ENCODE data around the gene C1QTNF9B.

C1QTNF9B gene

DNA sequence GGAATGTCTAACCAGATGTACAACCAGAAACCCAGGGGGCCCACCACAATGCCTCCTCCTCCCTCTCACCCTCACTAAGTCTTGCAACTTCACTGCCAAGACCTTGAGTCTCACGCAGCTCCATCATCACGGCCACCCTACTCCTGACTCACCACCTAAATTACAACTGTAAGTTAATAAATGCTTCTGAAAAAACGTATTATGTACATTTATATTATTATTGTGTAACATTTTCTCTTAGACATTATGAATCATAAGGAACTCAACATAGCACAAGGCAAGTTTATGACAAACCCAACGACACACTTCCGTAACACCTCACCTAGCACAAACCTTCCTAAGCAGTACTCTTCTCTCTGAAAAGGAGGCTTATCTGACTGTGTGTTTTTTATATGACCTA, 28.8 kb downstream of the C1QTNF9B start:
- H3K4me3 ChIP-seq (ENCODE audit: low read length) = no peak overlapping the region
- H3K4me1 ChIP-seq (ENCODE audit: control insufficient read depth, low read depth, low read length) = no peaks in the 10 kb centered on the region
- no peak overlapping the region for H3K27ac ChIP-seq (ENCODE audit: low read length)
- no peaks in the 10 kb centered on the region for H3K9me3 ChIP-seq (ENCODE audit: control insufficient read depth, low read depth, low read length)
- H3K27me3 ChIP-seq (ENCODE audit: control insufficient read depth, insufficient read depth, low read length) = no peaks in the 10 kb centered on the region
- no peak overlapping the region for H3K9ac ChIP-seq (ENCODE audit: low read length)
- peaks cover 4% of the 10 kb centered on the region for H3K36me3 ChIP-seq (ENCODE audit: control insufficient read depth, low read depth, low read length)

DNA sequence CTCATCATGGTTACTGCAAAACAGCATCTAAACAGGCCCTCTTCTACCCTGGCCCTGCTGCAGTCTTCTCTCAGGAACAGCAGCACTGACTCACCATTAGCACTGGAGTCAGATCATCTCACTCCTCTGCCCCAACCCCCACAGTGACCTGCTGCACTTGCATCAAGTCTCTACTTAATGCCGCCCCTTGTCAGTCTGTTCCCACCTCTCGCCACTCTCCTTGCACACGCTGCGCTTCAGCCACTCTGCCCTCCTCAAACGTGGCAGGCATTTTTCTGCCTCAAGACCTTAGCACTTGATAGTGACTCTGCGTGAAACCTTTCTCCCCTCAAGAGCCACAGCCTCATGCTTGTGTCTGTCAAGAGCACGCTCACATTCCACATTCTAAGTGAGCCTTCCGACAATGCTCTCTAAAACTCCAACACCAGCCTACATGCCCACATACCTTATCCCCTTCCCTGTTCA, 30.2 kb downstream of the C1QTNF9B start:
- peaks cover 4% of the 10 kb centered on the region for H3K36me3 ChIP-seq (ENCODE audit: control insufficient read depth, low read depth, low read length)
- H3K4me3 ChIP-seq (ENCODE audit: low read length) = no peak overlapping the region
- no peak overlapping the region for H3K9ac ChIP-seq (ENCODE audit: low read length)
- no peaks in the 10 kb centered on the region for H3K27me3 ChIP-seq (ENCODE audit: control insufficient read depth, insufficient read depth, low read length)
- H3K9me3 ChIP-seq (ENCODE audit: control insufficient read depth, low read depth, low read length) = no peaks in the 10 kb centered on the region
- H3K27ac ChIP-seq (ENCODE audit: low read length) = no peak overlapping the region
- no peaks in the 10 kb centered on the region for H3K4me1 ChIP-seq (ENCODE audit: control insufficient read depth, low read depth, low read length)

DNA sequence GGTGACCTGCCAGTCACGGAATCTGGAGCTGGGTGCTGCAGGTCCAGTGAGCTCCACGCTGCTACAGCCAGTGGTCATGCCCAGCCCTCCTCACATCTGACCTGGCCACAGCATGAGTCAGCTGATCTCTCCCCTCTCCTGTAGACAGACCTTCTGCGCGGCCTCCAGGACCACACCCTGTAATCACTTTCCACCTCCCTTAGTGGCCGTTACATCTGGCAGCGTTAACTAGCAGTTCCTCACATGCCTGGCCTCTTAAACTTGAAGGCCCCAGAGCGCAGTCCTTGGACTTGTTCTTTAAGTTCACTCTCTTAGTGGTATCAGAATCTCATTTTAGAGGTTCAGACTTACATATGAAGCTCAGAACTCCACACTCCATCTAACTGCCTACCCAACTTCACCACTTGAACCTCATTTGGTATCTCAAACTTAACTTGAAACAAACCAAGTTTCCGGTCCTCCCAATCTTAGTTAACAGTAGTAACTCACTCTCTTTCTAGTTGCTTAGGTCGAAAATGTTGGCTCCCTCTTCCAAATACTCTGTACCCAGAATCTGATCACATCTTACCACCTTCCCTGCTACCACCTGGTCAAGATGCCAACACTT, 30.8 kb downstream of the C1QTNF9B start:
- H3K9me3 ChIP-seq (ENCODE audit: control insufficient read depth, low read depth, low read length) = no peaks in the 10 kb centered on the region
- no peak overlapping the region for H3K27ac ChIP-seq (ENCODE audit: low read length)
- no peak overlapping the region for H3K4me3 ChIP-seq (ENCODE audit: low read length)
- H3K4me1 ChIP-seq (ENCODE audit: control insufficient read depth, low read depth, low read length) = no peaks in the 10 kb centered on the region
- no peaks in the 10 kb centered on the region for H3K27me3 ChIP-seq (ENCODE audit: control insufficient read depth, insufficient read depth, low read length)
- peaks cover 9% of the 10 kb centered on the region for H3K36me3 ChIP-seq (ENCODE audit: control insufficient read depth, low read depth, low read length)
- no peak overlapping the region for H3K9ac ChIP-seq (ENCODE audit: low read length)

DNA sequence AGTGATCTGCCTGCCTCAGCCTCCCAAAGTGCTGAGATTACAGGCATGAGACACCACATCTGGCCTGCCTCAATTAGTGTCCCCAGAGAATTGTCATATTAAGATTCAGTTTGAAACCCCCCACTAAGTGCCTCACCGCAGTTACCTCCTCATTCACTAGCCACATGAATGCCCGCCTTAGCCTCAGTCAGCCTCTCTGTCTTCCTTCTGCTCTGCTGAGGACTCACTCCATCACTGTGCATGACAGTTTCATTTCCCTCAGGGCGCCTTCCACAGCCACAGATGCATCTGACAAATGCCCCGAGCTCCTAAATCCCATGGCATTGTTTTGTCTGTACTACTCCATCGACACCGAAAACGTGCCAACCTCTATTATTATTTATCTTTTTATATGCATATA, 31.4 kb downstream of the C1QTNF9B start:
- Histone ChIP-seq H3K4me1 (ENCODE audit: control insufficient read depth, low read depth, low read length) (no peaks in the 10 kb centered on the region), H3K9ac (ENCODE audit: low read length) (no peak overlapping the region), H3K27ac (ENCODE audit: low read length) (no peak overlapping the region), H3K36me3 (ENCODE audit: control insufficient read depth, low read depth, low read length) (peaks cover 11% of the 10 kb centered on the region), H3K27me3 (ENCODE audit: control insufficient read depth, insufficient read depth, low read length) (no peaks in the 10 kb centered on the region), H3K9me3 (ENCODE audit: control insufficient read depth, low read depth, low read length) (no peaks in the 10 kb centered on the region), H3K4me3 (ENCODE audit: low read length) (no peak overlapping the region)

DNA sequence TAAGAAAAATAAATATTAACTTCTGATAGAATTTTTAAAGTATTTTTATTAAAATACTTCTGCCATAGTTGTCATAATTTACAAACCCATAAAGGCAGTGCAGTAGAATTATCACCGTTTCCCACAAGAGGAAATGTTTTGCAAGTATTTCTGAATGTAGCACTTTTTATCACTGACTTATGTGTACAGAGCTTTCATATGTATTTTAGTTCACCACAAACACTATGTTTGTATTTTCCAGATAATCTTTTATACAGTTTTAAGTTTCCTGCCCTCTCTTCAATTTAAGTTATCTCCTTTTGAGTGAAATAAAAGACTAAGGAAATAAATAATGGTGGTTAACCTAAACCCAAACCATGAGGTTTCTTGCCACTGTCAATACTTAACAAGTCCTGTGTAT, 32.3 kb downstream of the C1QTNF9B start:
- Histone ChIP-seq H3K27me3 (ENCODE audit: control insufficient read depth, insufficient read depth, low read length) (no peaks in the 10 kb centered on the region), H3K4me3 (ENCODE audit: low read length) (no peak overlapping the region), H3K36me3 (ENCODE audit: control insufficient read depth, low read depth, low read length) (peaks cover 11% of the 10 kb centered on the region), H3K9ac (ENCODE audit: low read length) (no peak overlapping the region), H3K27ac (ENCODE audit: low read length) (no peak overlapping the region), H3K9me3 (ENCODE audit: control insufficient read depth, low read depth, low read length) (no peaks in the 10 kb centered on the region), H3K4me1 (ENCODE audit: control insufficient read depth, low read depth, low read length) (no peaks in the 10 kb centered on the region)

DNA sequence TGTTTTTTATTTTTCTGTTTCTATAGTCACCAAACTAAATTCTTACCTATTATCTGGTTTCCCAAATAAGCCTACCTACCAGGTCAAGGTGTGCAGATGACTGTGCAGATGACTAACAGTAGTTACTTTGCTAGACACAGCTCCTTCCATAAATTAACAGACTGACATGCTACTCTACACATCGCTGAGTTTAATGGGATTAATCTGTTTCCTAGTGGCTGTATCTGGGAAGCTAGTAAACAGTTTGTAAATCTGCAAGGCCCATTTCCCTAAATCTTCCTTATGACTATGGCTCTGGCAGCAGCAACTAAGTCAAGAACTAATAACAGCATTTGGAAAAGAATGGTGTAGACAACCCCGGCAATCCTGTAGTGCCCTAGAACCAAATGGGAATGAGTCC, 36.0 kb downstream of the C1QTNF9B start:
- Histone ChIP-seq H3K9me3 (ENCODE audit: control insufficient read depth, low read depth, low read length) (no peaks in the 10 kb centered on the region), H3K4me3 (ENCODE audit: low read length) (no peak overlapping the region), H3K36me3 (ENCODE audit: control insufficient read depth, low read depth, low read length) (peaks cover 7% of the 10 kb centered on the region), H3K4me1 (ENCODE audit: control insufficient read depth, low read depth, low read length) (peaks cover 3% of the 10 kb centered on the region), H3K27me3 (ENCODE audit: control insufficient read depth, insufficient read depth, low read length) (no peaks in the 10 kb centered on the region), H3K27ac (ENCODE audit: low read length) (no peak overlapping the region), H3K9ac (ENCODE audit: low read length) (no peak overlapping the region)

DNA sequence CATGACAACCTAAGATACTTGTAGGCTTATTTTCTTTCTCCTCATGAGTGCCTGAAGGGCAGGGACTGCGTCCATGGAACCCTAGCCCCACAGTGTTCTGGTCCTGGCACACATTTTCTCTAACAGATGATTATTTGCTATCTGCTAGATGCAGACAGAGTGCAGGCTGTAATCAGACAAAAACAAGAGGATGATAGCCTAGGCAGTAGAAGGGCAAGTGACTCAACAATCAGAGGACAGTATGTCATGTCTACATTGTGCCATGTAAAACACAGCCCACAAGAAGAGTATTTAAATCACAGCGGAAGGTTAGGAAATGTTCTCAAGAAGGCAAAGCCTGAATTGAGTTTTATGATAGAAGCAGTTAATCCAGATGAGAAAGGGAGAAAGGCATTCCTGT, 37.4 kb downstream of the C1QTNF9B start:
- no peak overlapping the region for H3K4me3 ChIP-seq (ENCODE audit: low read length)

DNA sequence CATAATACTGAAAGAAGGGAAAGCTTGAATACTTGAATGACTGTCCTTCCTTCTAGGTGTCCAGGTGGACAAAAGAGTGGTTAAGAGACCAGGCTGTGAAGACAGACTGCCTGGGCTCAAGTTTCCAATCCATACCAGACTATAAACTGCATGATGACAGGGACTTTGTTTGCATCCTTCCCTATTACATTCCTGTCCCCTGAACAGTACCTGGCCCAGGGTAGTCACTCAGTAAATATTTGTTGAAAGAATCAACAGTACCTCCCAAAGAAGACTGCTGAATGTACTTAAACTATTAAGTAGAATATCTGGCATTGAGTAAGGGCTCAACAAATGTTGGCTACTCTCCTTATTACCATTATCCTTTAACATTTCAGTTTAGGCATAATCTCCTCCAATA, 37.8 kb downstream of the C1QTNF9B start:
- H3K9ac ChIP-seq (ENCODE audit: low read length) = no peak overlapping the region
- peaks cover 7% of the 10 kb centered on the region for H3K36me3 ChIP-seq (ENCODE audit: control insufficient read depth, low read depth, low read length)
- no peak overlapping the region for H3K27ac ChIP-seq (ENCODE audit: low read length)
- peaks cover 9% of the 10 kb centered on the region for H3K4me1 ChIP-seq (ENCODE audit: control insufficient read depth, low read depth, low read length)
- no peaks in the 10 kb centered on the region for H3K9me3 ChIP-seq (ENCODE audit: control insufficient read depth, low read depth, low read length)
- no peaks in the 10 kb centered on the region for H3K27me3 ChIP-seq (ENCODE audit: control insufficient read depth, insufficient read depth, low read length)
- no peak overlapping the region for H3K4me3 ChIP-seq (ENCODE audit: low read length)

More for the DNA sequence above, 37.4 kb downstream of the C1QTNF9B start:
- no peak overlapping the region for H3K27ac ChIP-seq (ENCODE audit: low read length)
- peaks cover 7% of the 10 kb centered on the region for H3K36me3 ChIP-seq (ENCODE audit: control insufficient read depth, low read depth, low read length)
- peaks cover 9% of the 10 kb centered on the region for H3K4me1 ChIP-seq (ENCODE audit: control insufficient read depth, low read depth, low read length)
- no peaks in the 10 kb centered on the region for H3K27me3 ChIP-seq (ENCODE audit: control insufficient read depth, insufficient read depth, low read length)
- no peak overlapping the region for H3K9ac ChIP-seq (ENCODE audit: low read length)
- H3K9me3 ChIP-seq (ENCODE audit: control insufficient read depth, low read depth, low read length) = no peaks in the 10 kb centered on the region

DNA sequence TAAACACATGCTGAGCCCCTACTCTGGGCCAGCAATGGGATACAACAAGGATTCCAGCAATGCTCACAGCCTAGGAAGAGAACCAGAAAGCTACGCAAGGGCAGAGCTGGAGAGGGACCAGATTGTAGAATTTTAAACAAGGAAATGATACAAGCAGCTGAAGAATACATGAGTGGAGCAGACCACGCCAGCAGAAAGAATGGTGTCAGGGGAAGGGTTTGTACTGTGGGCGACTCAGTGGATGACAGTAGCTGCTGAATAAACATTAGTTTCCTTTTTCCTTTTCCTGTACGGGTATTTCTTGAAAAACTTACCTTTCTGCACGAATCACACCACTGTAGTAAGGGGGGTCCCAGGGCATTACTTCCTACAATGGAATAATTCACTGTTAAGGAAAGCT, 38.8 kb downstream of the C1QTNF9B start:
- no peak overlapping the region for H3K9ac ChIP-seq (ENCODE audit: low read length)
- H3K36me3 ChIP-seq (ENCODE audit: control insufficient read depth, low read depth, low read length) = peaks cover 7% of the 10 kb centered on the region
- H3K27me3 ChIP-seq (ENCODE audit: control insufficient read depth, insufficient read depth, low read length) = no peaks in the 10 kb centered on the region
- no peak overlapping the region for H3K27ac ChIP-seq (ENCODE audit: low read length)
- peaks cover 9% of the 10 kb centered on the region for H3K4me1 ChIP-seq (ENCODE audit: control insufficient read depth, low read depth, low read length)
- H3K4me3 ChIP-seq (ENCODE audit: low read length) = no peak overlapping the region
- no peaks in the 10 kb centered on the region for H3K9me3 ChIP-seq (ENCODE audit: control insufficient read depth, low read depth, low read length)

DNA sequence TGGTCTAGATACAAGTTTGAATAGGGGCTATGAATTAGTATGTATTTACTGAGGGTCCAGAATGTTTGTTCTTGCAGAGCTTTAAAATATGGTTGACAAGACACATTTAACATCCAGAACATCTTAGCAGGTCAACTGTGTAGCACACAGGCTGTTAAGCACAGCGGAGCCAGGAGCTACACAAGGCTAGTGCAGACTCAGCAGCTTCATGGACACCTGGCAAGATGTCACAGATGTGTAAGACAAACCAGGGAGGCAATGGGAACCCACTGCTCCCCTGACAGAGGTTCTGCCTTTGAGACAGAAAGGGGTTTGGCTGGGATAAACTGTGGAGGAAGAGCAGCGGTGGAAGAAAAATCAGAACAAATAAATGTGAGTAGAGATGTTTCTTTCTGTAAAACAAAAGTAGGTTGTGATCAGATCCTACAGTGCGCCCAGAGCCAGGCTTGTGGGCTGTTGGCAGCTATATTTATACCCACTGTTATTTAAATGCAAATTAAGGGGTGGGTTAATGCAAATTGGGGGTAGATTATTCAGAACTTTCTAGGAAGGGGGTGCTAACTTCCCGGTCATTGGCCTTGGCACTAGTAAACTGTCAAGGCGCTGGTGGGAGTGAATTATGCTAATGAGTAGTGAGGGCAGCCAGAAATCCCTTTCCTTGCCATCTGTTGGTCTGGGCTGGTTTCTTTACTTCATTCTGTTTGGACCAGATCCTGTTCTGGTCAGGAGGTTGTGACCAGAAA, 41.1 kb downstream of the C1QTNF9B start:
- no peaks in the 10 kb centered on the region for H3K27me3 ChIP-seq (ENCODE audit: control insufficient read depth, insufficient read depth, low read length)
- peaks cover 9% of the 10 kb centered on the region for H3K4me1 ChIP-seq (ENCODE audit: control insufficient read depth, low read depth, low read length)
- no peak overlapping the region for H3K27ac ChIP-seq (ENCODE audit: low read length)
- no peak overlapping the region for H3K4me3 ChIP-seq (ENCODE audit: low read length)
- no peaks in the 10 kb centered on the region for H3K36me3 ChIP-seq (ENCODE audit: control insufficient read depth, low read depth, low read length)
- H3K9me3 ChIP-seq (ENCODE audit: control insufficient read depth, low read depth, low read length) = no peaks in the 10 kb centered on the region
- H3K9ac ChIP-seq (ENCODE audit: low read length) = no peak overlapping the region

DNA sequence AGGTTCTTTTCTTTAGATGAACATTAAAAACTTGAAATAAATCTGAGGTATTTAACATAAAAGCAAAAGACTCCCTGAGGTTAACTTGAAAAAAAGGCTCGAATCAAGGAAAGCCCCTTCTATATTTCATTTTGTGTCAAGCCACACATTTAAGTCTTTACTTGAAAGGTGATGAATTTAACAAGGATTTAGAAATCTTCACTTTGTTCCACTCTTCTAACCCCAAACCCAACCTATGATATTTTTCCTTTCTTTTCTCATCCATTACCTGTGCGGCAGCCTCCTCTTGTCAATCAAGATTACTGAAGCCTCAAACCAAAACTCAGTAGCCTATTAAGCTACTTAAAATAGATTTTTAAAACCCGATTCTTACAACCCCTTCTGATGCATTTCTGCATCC, 41.9 kb downstream of the C1QTNF9B start:
- peaks cover 9% of the 10 kb centered on the region for H3K4me1 ChIP-seq (ENCODE audit: control insufficient read depth, low read depth, low read length)
- no peak overlapping the region for H3K4me3 ChIP-seq (ENCODE audit: low read length)
- no peak overlapping the region for H3K27ac ChIP-seq (ENCODE audit: low read length)
- no peaks in the 10 kb centered on the region for H3K36me3 ChIP-seq (ENCODE audit: control insufficient read depth, low read depth, low read length)
- no peak overlapping the region for H3K9ac ChIP-seq (ENCODE audit: low read length)
- H3K27me3 ChIP-seq (ENCODE audit: control insufficient read depth, insufficient read depth, low read length) = no peaks in the 10 kb centered on the region
- no peaks in the 10 kb centered on the region for H3K9me3 ChIP-seq (ENCODE audit: control insufficient read depth, low read depth, low read length)

DNA sequence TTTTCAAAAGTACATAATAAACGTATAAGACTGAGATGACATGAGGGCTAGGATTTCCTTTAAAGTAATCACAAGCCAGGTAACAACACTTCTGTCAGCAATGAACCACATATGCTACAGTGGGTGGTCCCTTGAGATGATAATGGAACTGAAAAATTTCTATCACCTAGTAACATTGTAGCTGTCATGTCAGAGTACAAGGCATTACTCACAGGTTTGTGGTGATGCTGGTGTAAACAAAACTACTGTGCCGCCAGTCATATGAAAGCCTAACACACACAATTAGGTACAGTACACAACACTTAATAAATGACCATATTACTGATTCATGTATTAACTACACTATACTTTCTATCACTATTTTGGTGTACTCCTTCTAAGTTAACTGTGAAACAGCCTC, 45.0 kb downstream of the C1QTNF9B start:
- peaks cover 9% of the 10 kb centered on the region for H3K4me1 ChIP-seq (ENCODE audit: control insufficient read depth, low read depth, low read length)
- no peaks in the 10 kb centered on the region for H3K27me3 ChIP-seq (ENCODE audit: control insufficient read depth, insufficient read depth, low read length)
- H3K4me3 ChIP-seq (ENCODE audit: low read length) = no peak overlapping the region
- no peak overlapping the region for H3K27ac ChIP-seq (ENCODE audit: low read length)
- H3K9me3 ChIP-seq (ENCODE audit: control insufficient read depth, low read depth, low read length) = no peaks in the 10 kb centered on the region
- no peaks in the 10 kb centered on the region for H3K36me3 ChIP-seq (ENCODE audit: control insufficient read depth, low read depth, low read length)
- H3K9ac ChIP-seq (ENCODE audit: low read length) = no peak overlapping the region
